Effector memory CD4-positive, alpha-beta T cell (primary cell): ENCODE data around the gene IPP.
"Not testable (repeated sequence)": the region's sequence is repeated elsewhere in the genome, so short reads cannot be mapped to it uniquely, and the experiment has no call there.

Experiments
- DNase-seq, 3 donors: peaks; one replicate each; pipeline ENCODE4 v3.0.0-alpha.2; 2020
- H3K27ac ChIP-seq: 2 replicates; pipeline ENCODE4 v1.7.0; 2013; ENCODE audit warnings: mild to moderate bottlenecking, low read length, moderate library complexity; ENCODE audit not compliant: insufficient read depth, poor library complexity, severe bottlenecking
- H3K27me3 ChIP-seq: replicated peaks from 2 replicates; pipeline ENCODE4 v1.7.0; 2013; ENCODE audit warnings: mild to moderate bottlenecking, low read length; ENCODE audit not compliant: insufficient read depth, control insufficient read depth, poor library complexity, severe bottlenecking
- H3K36me3 ChIP-seq: 2 replicates; pipeline ENCODE4 v1.7.0; 2013; ENCODE audit warnings: mild to moderate bottlenecking, low read length, moderate library complexity; ENCODE audit not compliant: control insufficient read depth, insufficient read depth
- H3K4me1 ChIP-seq: 2 replicates; pipeline ENCODE4 v1.7.0; 2013; ENCODE audit warnings: low read length, mild to moderate bottlenecking; ENCODE audit not compliant: control insufficient read depth, insufficient read depth, poor library complexity, severe bottlenecking
- H3K4me3 ChIP-seq: 2 replicates; pipeline ENCODE4 v1.7.0; 2013; ENCODE audit warnings: low read length, low read depth, mild to moderate bottlenecking; ENCODE audit not compliant: insufficient read depth, poor library complexity, severe bottlenecking
- H3K9me3 ChIP-seq: 2 replicates; pipeline ENCODE4 v1.7.0; 2013; ENCODE audit warnings: mild to moderate bottlenecking, low read length, moderate library complexity; ENCODE audit not compliant: control insufficient read depth

The IPP gene

GRCh38 chr1:45746922-45747321 is 3.5 kb downstream of the IPP start:
- Histone ChIP-seq H3K27ac (no peak overlapping the region), H3K9me3 (no peaks in the 10 kb centered on the region), H3K27me3 (no peaks in the 10 kb centered on the region), H3K4me1 (peaks cover 16% of the 10 kb centered on the region), H3K4me3 (no peak overlapping the region), H3K36me3 (peaks cover 11% of the 10 kb centered on the region)
- no peak for DNase-seq

GRCh38 chr1:45739641-45740156 is 10.8 kb downstream of the IPP start:
- DNase-seq, H3K27me3 ChIP-seq, H3K4me3 ChIP-seq, H3K27ac ChIP-seq, H3K4me1 ChIP-seq, H3K9me3 ChIP-seq, H3K36me3 ChIP-seq: not testable (repeated sequence)

GRCh38 chr1:45739137-45739536 is 11.3 kb downstream of the IPP start:
- H3K4me3 ChIP-seq: no peak overlapping the region
- H3K4me1 ChIP-seq: no peaks in the 10 kb centered on the region
- H3K27me3 ChIP-seq: no peaks in the 10 kb centered on the region
- H3K36me3 ChIP-seq: peaks cover 7% of the 10 kb centered on the region
- H3K27ac ChIP-seq: no peak overlapping the region
- no peaks in the 10 kb centered on the region for H3K9me3 ChIP-seq
- no peak for DNase-seq

- H3K4me3 ChIP-seq: no peak overlapping the region
- DNase-seq: no peak
- no peaks in the 10 kb centered on the region for H3K27me3 ChIP-seq
- H3K36me3 ChIP-seq: no peaks in the 10 kb centered on the region
- no peaks in the 10 kb centered on the region for H3K4me1 ChIP-seq
- no peaks in the 10 kb centered on the region for H3K9me3 ChIP-seq
- no peak overlapping the region for H3K27ac ChIP-seq
Observed at GRCh38 chr1:45730780-45731319, 19.6 kb downstream of the IPP start.

- Histone ChIP-seq H3K27me3 (no peaks in the 10 kb centered on the region), H3K27ac (no peak overlapping the region), H3K9me3 (no peaks in the 10 kb centered on the region), H3K36me3 (no peaks in the 10 kb centered on the region), H3K4me1 (no peaks in the 10 kb centered on the region), H3K4me3 (no peak overlapping the region)
- DNase-seq: no peak
Observed at GRCh38 chr1:45730075-45730779, 20.2 kb downstream of the IPP start.

GRCh38 chr1:45726007-45726406 is 24.4 kb downstream of the IPP start:
- H3K4me3 ChIP-seq, H3K36me3 ChIP-seq: not testable (repeated sequence)

GRCh38 chr1:45723248-45723930 is 27.1 kb downstream of the IPP start:
- no peaks in the 10 kb centered on the region for H3K9me3 ChIP-seq
- no peaks in the 10 kb centered on the region for H3K36me3 ChIP-seq
- no peaks in the 10 kb centered on the region for H3K27me3 ChIP-seq
- no peak overlapping the region for H3K27ac ChIP-seq
- no peaks in the 10 kb centered on the region for H3K4me1 ChIP-seq
- no peak overlapping the region for H3K4me3 ChIP-seq
- no peak for DNase-seq

More at GRCh38 chr1:45726007-45726406, 24.4 kb downstream of the IPP start:
- not testable (repeated sequence) for H3K9me3 ChIP-seq, H3K4me1 ChIP-seq, H3K27ac ChIP-seq, H3K27me3 ChIP-seq, DNase-seq

- Histone ChIP-seq H3K27ac (no peak overlapping the region), H3K4me1 (no peaks in the 10 kb centered on the region), H3K4me3 (no peak overlapping the region), H3K27me3 (no peaks in the 10 kb centered on the region), H3K9me3 (no peaks in the 10 kb centered on the region), H3K36me3 (no peaks in the 10 kb centered on the region)
- no peak for DNase-seq
Observed at GRCh38 chr1:45722809-45723208, 27.6 kb downstream of the IPP start.

GRCh38 chr1:45721207-45721606 is 29.2 kb downstream of the IPP start:
- Histone ChIP-seq H3K9me3 (no peaks in the 10 kb centered on the region), H3K27ac (no peak overlapping the region), H3K27me3 (no peaks in the 10 kb centered on the region), H3K4me3 (no peak overlapping the region), H3K36me3 (no peaks in the 10 kb centered on the region), H3K4me1 (no peaks in the 10 kb centered on the region)
- DNase-seq: no peak

GRCh38 chr1:45718289-45718688 is 32.2 kb downstream of the IPP start:
- H3K27ac ChIP-seq: no peak overlapping the region
- H3K4me1 ChIP-seq: no peaks in the 10 kb centered on the region
- no peak overlapping the region for H3K4me3 ChIP-seq
- H3K9me3 ChIP-seq: no peaks in the 10 kb centered on the region
- H3K36me3 ChIP-seq: peaks cover 3% of the 10 kb centered on the region
- no peak for DNase-seq
- no peaks in the 10 kb centered on the region for H3K27me3 ChIP-seq
